ENCODE data around the gene ACIN1. TPM values are rescaled to one million over a fixed set of nuclear protein-coding genes. Genes with fewer than 3 reads are reported as not detected.

Gene ACIN1
- total and polyA plus RNA-seq, 3 experiments from 2014 or later: 15.1 to 198 (median 195) TPM

GRCh38 chr14:23066368-23066767 lies 28.6 kb downstream of the ACIN1 start:
- H3K9me3 ChIP-seq (ENCODE audit: low read length): no peaks in the 10 kb centered on the region
- H3K36me3 ChIP-seq (ENCODE audit: insufficient read depth, low read length): peaks cover 57% of the 10 kb centered on the region
- H3K27ac Mint-ChIP-seq: peak overlapping the region in 1 of 8 donors; percentile 23
- no peak overlapping the region for H3K4me3 ChIP-seq (ENCODE audit: low read length)
- H3K27me3 Mint-ChIP-seq: no peaks in the 10 kb centered on the region
- peaks cover 25 to 39% (median 26%) of the 10 kb centered on the region in 3 donors for H3K4me1 Mint-ChIP-seq
- no peak for DNase-seq
- no peak overlapping the region for H3K4me3 Mint-ChIP-seq
- H3K9me3 Mint-ChIP-seq: no peaks in the 10 kb centered on the region
- ChIA-PET CTCF (interaction anchor here (3.9 to 21.2 kb wide), 2 partner anchors 9 to 81 kb away, joined by 50 to 732 read pairs; partner anchors contain the start of genes AJUBA and CDH24), POLR2A (no interaction called here)
- H3K4me1 ChIP-seq (ENCODE audit: insufficient read depth, low read length): peaks cover 20% of the 10 kb centered on the region
- peaks cover 3 to 79% (median 15%) of the 10 kb centered on the region in 3 donors for H3K36me3 Mint-ChIP-seq
- H3K27me3 ChIP-seq (ENCODE audit: insufficient read depth, low read length, poor library complexity, severe bottlenecking): no peaks in the 10 kb centered on the region
- no peak overlapping the region for H3K27ac ChIP-seq (ENCODE audit: low read depth, low read length)

GRCh38 chr14:23063601-23064000 lies 31.3 kb downstream of the ACIN1 start:
- peak overlapping the region in 2 of 8 donors; percentile 45 to 76 for H3K27ac Mint-ChIP-seq
- DNase-seq: no peak
- peak overlapping the region in 1 of 7 donors; percentile 52 for H3K4me3 Mint-ChIP-seq

GRCh38 chr14:23062002-23062401 lies 32.9 kb downstream of the ACIN1 start:
- Mint-ChIP-seq H3K36me3 (peaks cover 3 to 84% (median 19%) of the 10 kb centered on the region in 3 donors), H3K9me3 (no peaks in the 10 kb centered on the region)
- H3K4me1 ChIP-seq (ENCODE audit: insufficient read depth, low read length): peaks cover 1% of the 10 kb centered on the region

More at GRCh38 chr14:23063601-23064000, 31.3 kb downstream of the ACIN1 start:
- peaks cover 2% of the 10 kb centered on the region for H3K4me1 ChIP-seq (ENCODE audit: insufficient read depth, low read length)
- CTCF ChIA-PET: interaction anchor here (1.9 to 21.2 kb wide), 2 partner anchors 14 to 78 kb away, joined by 7 to 732 read pairs; partner anchors contain the start of gene AJUBA
- Mint-ChIP-seq H3K27me3 (no peaks in the 10 kb centered on the region), H3K36me3 (peaks cover 3 to 92% (median 19%) of the 10 kb centered on the region in 3 donors), H3K9me3 (no peaks in the 10 kb centered on the region), H3K4me1 (peaks cover 6 to 13% (median 7%) of the 10 kb centered on the region in 3 donors)
- no peaks in the 10 kb centered on the region for H3K9me3 ChIP-seq (ENCODE audit: low read length)
- H3K36me3 ChIP-seq (ENCODE audit: insufficient read depth, low read length): peaks cover 72% of the 10 kb centered on the region
- H3K27ac ChIP-seq (ENCODE audit: low read depth, low read length): no peak overlapping the region
- no peak overlapping the region for H3K4me3 ChIP-seq (ENCODE audit: low read length)
- no peaks in the 10 kb centered on the region for H3K27me3 ChIP-seq (ENCODE audit: insufficient read depth, low read length, poor library complexity, severe bottlenecking)
- POLR2A ChIA-PET: no interaction called here

DNA sequence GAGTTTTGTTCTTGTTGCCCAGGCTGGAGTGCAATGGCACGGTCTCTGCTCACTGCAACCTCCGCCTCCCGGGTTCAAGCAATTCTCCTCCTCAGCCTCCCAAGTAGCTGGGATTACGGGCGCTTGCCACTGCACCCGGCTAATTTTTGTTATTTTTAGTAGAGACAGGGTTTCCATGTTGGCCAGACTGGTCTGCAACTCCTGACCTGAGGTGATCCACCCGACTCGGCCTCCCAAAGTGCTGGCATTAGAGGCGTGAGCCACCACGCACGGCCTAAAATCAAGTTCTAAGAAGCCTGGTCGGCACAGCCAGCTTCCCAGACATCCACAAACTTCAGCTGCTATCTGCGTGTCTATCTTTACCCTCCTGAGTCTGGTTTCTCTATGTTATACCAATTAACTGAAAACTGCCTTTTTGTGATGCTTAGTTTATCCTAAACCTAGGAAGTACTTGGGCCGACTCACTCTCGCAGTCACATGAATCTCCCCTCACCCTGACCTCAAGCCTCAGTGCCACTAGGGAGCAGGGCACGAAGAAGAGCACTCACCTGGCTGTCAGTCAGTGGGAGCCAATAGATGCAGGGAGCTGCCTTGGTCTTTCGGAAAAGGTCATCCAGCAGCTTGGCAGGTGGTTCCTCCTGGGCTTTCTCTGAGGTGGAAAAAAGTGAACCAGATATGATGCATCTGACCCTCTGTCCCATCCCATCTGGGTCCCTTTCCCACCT lies 34.2 kb downstream of the ACIN1 start:
- POLR2A ChIA-PET: no interaction called here
- H3K9me3 ChIP-seq (ENCODE audit: low read length): no peaks in the 10 kb centered on the region
- H3K27ac Mint-ChIP-seq: peak overlapping the region in 1 of 8 donors; percentile 32
- no peaks in the 10 kb centered on the region for H3K27me3 ChIP-seq (ENCODE audit: insufficient read depth, low read length, poor library complexity, severe bottlenecking)
- peaks cover 3 to 71% (median 16%) of the 10 kb centered on the region in 3 donors for H3K36me3 Mint-ChIP-seq
- no peak for DNase-seq
- peaks cover 48% of the 10 kb centered on the region for H3K36me3 ChIP-seq (ENCODE audit: insufficient read depth, low read length)
- peak overlapping the region in 1 of 7 donors; percentile 35 for H3K4me3 Mint-ChIP-seq
- no peak overlapping the region for H3K27ac ChIP-seq (ENCODE audit: low read depth, low read length)
- CTCF ChIA-PET: interaction anchor here (1.0 to 21.2 kb wide), 6 partner anchors 7 to 75 kb away, joined by 3 to 732 read pairs (median 13); partner anchors contain the start of gene AJUBA
- no peaks in the 10 kb centered on the region for H3K27me3 Mint-ChIP-seq
- no peak overlapping the region for H3K4me3 ChIP-seq (ENCODE audit: low read length)
- H3K9me3 Mint-ChIP-seq: no peaks in the 10 kb centered on the region
- peaks cover 14% of the 10 kb centered on the region for H3K4me1 ChIP-seq (ENCODE audit: insufficient read depth, low read length)
- H3K4me1 Mint-ChIP-seq: peaks cover 16 to 21% (median 18%) of the 10 kb centered on the region in 3 donors

More at GRCh38 chr14:23062002-23062401, 32.9 kb downstream of the ACIN1 start:
- Mint-ChIP-seq H3K27me3 (no peaks in the 10 kb centered on the region), H3K4me3 (peak overlapping the region in 1 of 7 donors; percentile 42), H3K27ac (peak overlapping the region in 1 of 8 donors; percentile 14), H3K4me1 (peaks cover 6 to 14% (median 9%) of the 10 kb centered on the region in 3 donors)
- no peak overlapping the region for H3K4me3 ChIP-seq (ENCODE audit: low read length)
- peaks cover 60% of the 10 kb centered on the region for H3K36me3 ChIP-seq (ENCODE audit: insufficient read depth, low read length)
- H3K9me3 ChIP-seq (ENCODE audit: low read length): no peaks in the 10 kb centered on the region
- H3K27me3 ChIP-seq (ENCODE audit: insufficient read depth, low read length, poor library complexity, severe bottlenecking): no peaks in the 10 kb centered on the region
- no peak overlapping the region for H3K27ac ChIP-seq (ENCODE audit: low read depth, low read length)
- ChIA-PET CTCF (interaction anchor here (1.3 to 21.2 kb wide), 4 partner anchors 15 to 77 kb away, joined by 3 to 732 read pairs (median 6); partner anchors contain the start of gene AJUBA), POLR2A (interaction anchor here (0.6 to 0.9 kb wide), 2 partner anchors 10 to 11 kb away, joined by 3 to 5 read pairs; no protein-coding TSS in a partner anchor)
- no peak for DNase-seq

DNA sequence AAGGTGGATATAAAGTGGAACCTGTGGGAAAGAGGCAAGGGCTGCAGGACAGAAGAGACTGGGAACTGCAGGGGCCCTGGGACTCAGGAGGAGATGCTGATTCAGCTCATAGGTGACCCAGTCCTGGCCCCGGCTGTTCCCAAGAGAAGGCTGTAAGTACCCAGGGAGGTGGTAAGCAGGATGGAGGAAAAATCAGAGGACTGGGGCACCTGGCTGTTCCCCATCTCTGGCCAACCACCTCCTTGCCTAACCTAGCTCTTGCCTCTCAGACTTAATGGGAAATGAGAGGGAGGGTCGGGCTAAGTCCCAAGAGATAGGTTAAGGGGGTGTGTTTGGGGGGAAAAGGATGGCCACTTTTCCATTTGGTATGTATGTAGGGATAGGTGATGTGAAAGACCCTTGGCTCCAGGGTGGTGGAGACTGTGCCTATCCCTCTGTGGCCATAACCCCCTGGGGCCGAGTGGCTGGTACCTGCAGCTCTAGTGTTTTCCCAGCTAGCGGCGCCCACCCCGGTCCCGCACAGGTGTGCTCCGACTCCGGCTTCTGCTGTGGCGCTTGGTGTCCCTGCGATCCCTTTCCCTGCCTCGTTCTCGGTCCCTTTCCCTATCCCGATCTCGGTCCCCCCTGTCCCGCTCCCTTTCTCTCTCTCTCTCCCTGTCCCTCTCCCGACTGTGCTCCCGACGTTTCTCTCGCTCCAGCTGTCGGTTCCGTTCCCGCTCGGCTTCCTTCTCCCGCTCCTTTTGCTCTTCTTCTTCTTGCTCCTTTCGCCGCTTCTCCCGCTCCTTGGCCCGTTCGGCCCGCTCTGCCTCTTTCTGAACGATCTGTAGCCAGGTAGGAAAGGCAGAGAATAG lies 36.1 kb downstream of the ACIN1 start:
- Mint-ChIP-seq H3K4me1 (peaks cover 16 to 19% (median 18%) of the 10 kb centered on the region in 3 donors), H3K9me3 (no peaks in the 10 kb centered on the region), H3K36me3 (peaks cover 3 to 55% (median 14%) of the 10 kb centered on the region in 3 donors), H3K27me3 (no peaks in the 10 kb centered on the region), H3K27ac (peak overlapping the region in 2 of 8 donors; percentile 52 to 54), H3K4me3 (peak overlapping the region in 4 of 7 donors; percentile 23 to 68 (median 30))
- peaks cover 14% of the 10 kb centered on the region for H3K4me1 ChIP-seq (ENCODE audit: insufficient read depth, low read length)
- no peaks in the 10 kb centered on the region for H3K9me3 ChIP-seq (ENCODE audit: low read length)
- H3K36me3 ChIP-seq (ENCODE audit: insufficient read depth, low read length): peaks cover 38% of the 10 kb centered on the region
- no peak for DNase-seq
- CTCF ChIA-PET: interaction anchor here (0.8 to 21.2 kb wide), 24 partner anchors 9 to 489 kb away, joined by 3 to 732 read pairs (median 6); partner anchors contain the start of genes ACIN1, AJUBA, C14orf119 and PRMT5
- POLR2A ChIA-PET: interaction anchor here (0.5 to 1.5 kb wide), 6 partner anchors 10 to 294 kb away, joined by 5 to 14 read pairs (median 6); partner anchors contain the start of gene AJUBA
- H3K4me3 ChIP-seq (ENCODE audit: low read length): no peak overlapping the region
- H3K27me3 ChIP-seq (ENCODE audit: insufficient read depth, low read length, poor library complexity, severe bottlenecking): no peaks in the 10 kb centered on the region
- no peak overlapping the region for H3K27ac ChIP-seq (ENCODE audit: low read depth, low read length)

- Mint-ChIP-seq H3K27me3 (no peaks in the 10 kb centered on the region), H3K36me3 (peaks cover 0 to 46% (median 11%) of the 10 kb centered on the region in 3 donors), H3K4me3 (peak overlapping the region; percentile 85 to 95 (median 90)), H3K4me1 (peaks cover 16 to 19% (median 18%) of the 10 kb centered on the region in 3 donors), H3K27ac (peak overlapping the region in 7 of 8 donors; percentile 37 to 92 (median 66)), H3K9me3 (no peaks in the 10 kb centered on the region)
- Histone ChIP-seq H3K36me3 (ENCODE audit: insufficient read depth, low read length) (peaks cover 29% of the 10 kb centered on the region), H3K27ac (ENCODE audit: low read depth, low read length) (no peak overlapping the region), H3K4me1 (ENCODE audit: insufficient read depth, low read length) (peaks cover 14% of the 10 kb centered on the region), H3K4me3 (ENCODE audit: low read length) (peak overlapping the region; percentile 74), H3K9me3 (ENCODE audit: low read length) (no peaks in the 10 kb centered on the region), H3K27me3 (ENCODE audit: insufficient read depth, low read length, poor library complexity, severe bottlenecking) (no peaks in the 10 kb centered on the region)
- POLR2A ChIA-PET: interaction anchor here (0.5 to 1.5 kb wide), 8 partner anchors 10 to 488 kb away, joined by 3 to 14 read pairs (median 6); partner anchors contain the start of gene AJUBA
- CTCF ChIA-PET: interaction anchor here (0.7 to 21.2 kb wide), 33 partner anchors 9 to 488 kb away, joined by 3 to 732 read pairs (median 5); partner anchors contain the start of genes ACIN1, AJUBA, C14orf119 and PRMT5
- peak; percentile 74 to 90 (median 81) for DNase-seq
Measured at GRCh38 chr14:23057757-23058653, 36.9 kb downstream of the ACIN1 start.

Data from CD8-positive, alpha-beta memory T cell (primary cell).